NCI-H1436 treated with DMSO at 0.1 percent for 48 hours (cell line): ENCODE measurements around the gene TGFBR2.

Experiments used
- DNase-seq: peaks from one replicate; lab custom pipeline; 2025; lab: John Stamatoyannopoulos, UW

The TGFBR2 gene

GRCh38 chr3:30637310-30638219 lies 31.2 kb downstream of the TGFBR2 start:
- DNase-seq, result no peak

GRCh38 chr3:30638685-30639412 lies 32.4 kb downstream of the TGFBR2 start:
- no peak for DNase-seq

GRCh38 chr3:30639937-30640336 lies 33.5 kb downstream of the TGFBR2 start:
- no peak for DNase-seq

GRCh38 chr3:30640851-30641250 lies 34.5 kb downstream of the TGFBR2 start:
- no peak for DNase-seq

- DNase-seq, result no peak
These were observed 35.2 kb downstream of the TGFBR2 start for GRCh38 chr3:30641416-30642251.

- no peak for DNase-seq
These were observed 36.5 kb downstream of the TGFBR2 start for GRCh38 chr3:30642849-30643361.

- no peak for DNase-seq
These were observed 37.5 kb downstream of the TGFBR2 start for GRCh38 chr3:30643763-30644462.

GRCh38 chr3:30644615-30645014 lies 38.2 kb downstream of the TGFBR2 start:
- DNase-seq, result no peak

GRCh38 chr3:30645077-30645476 lies 38.7 kb downstream of the TGFBR2 start:
- DNase-seq, result no peak

GRCh38 chr3:30646181-30646876 lies 39.9 kb downstream of the TGFBR2 start:
- DNase-seq, result no peak

- no peak for DNase-seq
These were observed 40.8 kb downstream of the TGFBR2 start for GRCh38 chr3:30646961-30647752.

- DNase-seq, result no peak
These were observed 42.4 kb downstream of the TGFBR2 start for GRCh38 chr3:30648670-30649357.

GRCh38 chr3:30649572-30650318 lies 43.3 kb downstream of the TGFBR2 start:
- DNase-seq, result no peak

GRCh38 chr3:30650348-30650995 lies 44.1 kb downstream of the TGFBR2 start:
- DNase-seq, result no peak

GRCh38 chr3:30654269-30654668 lies 47.9 kb downstream of the TGFBR2 start:
- no peak for DNase-seq

- no peak for DNase-seq
These were observed 48.9 kb downstream of the TGFBR2 start for GRCh38 chr3:30655187-30655812.

GRCh38 chr3:30656624-30657141 lies 50.3 kb downstream of the TGFBR2 start:
- DNase-seq, result no peak
